HepG2 (cell line): ENCODE measurements around the gene BCAR3. TPM values are rescaled to one million over a fixed set of nuclear protein-coding genes. Genes with fewer than 3 reads are reported as not detected.

Source experiments
- ATAC-seq: fragments of 200-7000 bp; cut with Tn5 transposase; 3 replicates; pipeline ENCODE4 v1.9.1; 2020; ENCODE audit warnings: mild to moderate bottlenecking, moderate library complexity
- BruUV-seq: library from RNA; stranded (reverse); fragments of 400-500 nt; replicated peaks from 2 replicates; lab custom pipeline; 2021; lab: Mats Ljungman, UMichigan
- CTCF ChIA-PET: fragments of 300-600 bp; formaldehyde crosslinking; extraction: SDS; loops from one replicate; lab custom pipeline; 2021; ENCODE audit warnings: low total read pairs, inconsistent platforms, low intra/inter-chr PET ratio; lab: Yijun Ruan, JAX
- POLR2A ChIA-PET: fragments of 350-600 bp; sonication (Branson Sonifier 250); formaldehyde crosslinking; loops from one replicate; lab custom pipeline; 2020; ENCODE audit warnings: antibody characterized with exemption, inconsistent platforms; lab: Yijun Ruan, JAX
- DNase-seq: peaks from one replicate; pipeline ENCODE4 v3.0.0-alpha.2; 2015; ENCODE audit warnings: low spot score
- FAIRE-seq: peaks from 3 replicates; lab custom pipeline; 2011; peaks lifted over from hg19 to GRCh38; lab: Jason Lieb, UNC
- H2AFZ ChIP-seq: one replicate; pipeline ENCODE4 v1.6.1; 2011; ENCODE audit warnings: low read length, inconsistent platforms
- H3K27ac ChIP-seq: fragments of 300-600 bp; 3 replicates; pipeline ENCODE4 v1.8.0; 2011; ENCODE audit warnings: mixed run types, mild to moderate bottlenecking, mixed read lengths, low read length, inconsistent platforms; ENCODE audit not compliant: insufficient read depth; ENCODE audit errors: extremely low read length
- H3K27me3 ChIP-seq, 2 experiments: fragments of 200-600 bp in 1 of 2; 2 replicates in 1 of 2; 3 replicates in 1 of 2; pipeline versions ENCODE4 v1.6.0 to v1.8.0; 2011; ENCODE audit warnings: low read length in 2 of 2, mild to moderate bottlenecking in 2 of 2, moderate library complexity in 2 of 2, inconsistent platforms in 1 of 2; ENCODE audit not compliant: insufficient read depth in 2 of 2, control insufficient read depth in 1 of 2
- H3K36me3 ChIP-seq, 2 experiments: fragments of 200-600 bp in 1 of 2; replicated peaks in 1 of 2; 2 replicates in 1 of 2; 3 replicates in 1 of 2; pipeline versions ENCODE4 v1.5.1 to v1.8.0; 2011; ENCODE audit warnings: low read length in 2 of 2, inconsistent platforms in 1 of 2; ENCODE audit not compliant: insufficient read depth in 2 of 2, control insufficient read depth in 1 of 2
- H3K4me1 ChIP-seq: 2 replicates; pipeline ENCODE4 v1.5.1; 2012; ENCODE audit warnings: low read length, inconsistent platforms; ENCODE audit not compliant: insufficient read depth
- H3K4me2 ChIP-seq: 2 replicates; pipeline ENCODE4 v1.6.0; 2011; ENCODE audit warnings: low read depth, low read length, inconsistent platforms
- H3K4me3 ChIP-seq, 3 experiments: fragments of 200-600 bp in 1 of 3; sonication (generic), shearing (Covaris generic) in 1 of 3; replicated peaks in 1 of 3; 2 replicates each; pipeline ENCODE4 v1.5.1; 2011 to 2016; ENCODE audit warnings: low read length in 3 of 3, inconsistent platforms in 2 of 3, low read depth in 2 of 3, mild to moderate bottlenecking in 2 of 3, control low read depth in 1 of 3, mixed read lengths in 1 of 3; ENCODE audit not compliant: insufficient read depth in 1 of 3
- H3K79me2 ChIP-seq: one replicate; pipeline ENCODE4 v1.6.1; 2011; ENCODE audit warnings: low read length, inconsistent platforms; ENCODE audit not compliant: insufficient read depth
- H3K9ac ChIP-seq: 2 replicates; pipeline ENCODE4 v1.6.0; 2011; ENCODE audit warnings: mild to moderate bottlenecking, low read depth, low read length, inconsistent platforms; ENCODE audit not compliant: insufficient read depth
- H3K9me3 ChIP-seq: 2 replicates; pipeline ENCODE4 v1.5.1; 2012; ENCODE audit warnings: mild to moderate bottlenecking, low read length
- H4K20me1 ChIP-seq: 2 replicates; pipeline ENCODE4 v1.6.0; 2011; ENCODE audit warnings: inconsistent platforms, mild to moderate bottlenecking, low read length, moderate library complexity; ENCODE audit not compliant: insufficient read depth
- AFF4 ChIP-seq: sonication (generic); formaldehyde crosslinking; IDR thresholded peaks from 2 replicates; pipeline ENCODE4 v1.4.0; 2020; ENCODE audit warnings: missing genetic modification reagents
- ELF1 ChIP-seq: sonication (generic); formaldehyde crosslinking; IDR thresholded peaks from 2 replicates; pipeline ENCODE4 v1.4.0; 2020; ENCODE audit warnings: missing genetic modification reagents
- MIXL1 ChIP-seq: IDR thresholded peaks from 2 replicates; pipeline ENCODE4 v1.6.1; 2016
- PRDM4 ChIP-seq: sonication (generic); formaldehyde crosslinking; IDR thresholded peaks from 2 replicates; pipeline ENCODE4 v1.9.0; 2021; ENCODE audit warnings: missing genetic modification reagents, borderline replicate concordance
- RAD21 ChIP-seq: fragments of 450-650 bp; formaldehyde crosslinking; IDR thresholded peaks from 2 replicates; pipeline ENCODE4 v1.5.0; 2020; ENCODE audit warnings: mild to moderate bottlenecking
- ZBTB21 ChIP-seq: sonication (generic); formaldehyde crosslinking; IDR thresholded peaks from 2 replicates; pipeline ENCODE4 v1.4.0; 2020; ENCODE audit warnings: missing genetic modification reagents
- ZBTB7B ChIP-seq: sonication (generic); formaldehyde crosslinking; IDR thresholded peaks from 2 replicates; pipeline ENCODE4 v1.4.0; 2020; ENCODE audit warnings: missing genetic modification reagents
- WGBS: methylation state at CpG from one replicate; pipeline ENCODE4 v1.1.6; 2017; ENCODE audit warnings: low lambda C conversion rate; 5-methylcytosine and 5-hydroxymethylcytosine counted together
- in situ Hi-C: cut with HindIII; loops from 2 replicates; pipeline ENCODE4 v1.10.0; 2017; ENCODE audit warnings: low pct_unique_long_range_greater_than_20kb; ENCODE audit not compliant: extremely low pct_ligation_motif_present
- intact Hi-C: fragments of 100-400 bp; cut with micrococcal nuclease; formaldehyde crosslinking; loops from one replicate; pipeline ENCODE4 v1.10.0; 2022; ENCODE audit not compliant: unreplicated experiment
- polyA plus RNA-seq, 8 experiments: library from polyadenylated mRNA; depleted of rRNA in 3 of 8; stranded (reverse) in 7 of 8; unstranded in 1 of 8; fragments of >200 nt; fragmentation: Illumina TruSeq in 4 of 8; extraction: Trizol in 4 of 8; gene quantifications; 2 replicates each; pipeline versions ENCODE4 v1.2.1 to v1.2.3, GENCODE V29; 2011 to 2016; ENCODE audit warnings: low read depth in 4 of 8, missing spikeins in 1 of 8, mixed read lengths in 1 of 8; ENCODE audit not compliant: insufficient read depth in 1 of 8
- total RNA-seq, 5 experiments: library from RNA; depleted of rRNA; stranded (reverse); fragments of >200 nt; fragmentation: Illumina TruSeq; extraction: Trizol; gene quantifications; 2 replicates each; pipeline ENCODE4 v1.2.3, GENCODE V29; 2016; ENCODE audit warnings: low read depth in 1 of 5
- TF ChIP-seq, protein P1 (sequence below): sonication (generic); formaldehyde crosslinking; IDR thresholded peaks from 2 replicates; pipeline ENCODE4 v1.8.0; 2022; ENCODE audit warnings: missing genetic modification reagents, mild to moderate bottlenecking, inconsistent platforms, borderline replicate concordance

Gene BCAR3
- total and polyA plus RNA-seq, 2 of the 13 experiments (the other 11 are each of a cell fraction or from before 2014, with no cell fraction given), result 3.6 to 4.8 TPM

DNA sequence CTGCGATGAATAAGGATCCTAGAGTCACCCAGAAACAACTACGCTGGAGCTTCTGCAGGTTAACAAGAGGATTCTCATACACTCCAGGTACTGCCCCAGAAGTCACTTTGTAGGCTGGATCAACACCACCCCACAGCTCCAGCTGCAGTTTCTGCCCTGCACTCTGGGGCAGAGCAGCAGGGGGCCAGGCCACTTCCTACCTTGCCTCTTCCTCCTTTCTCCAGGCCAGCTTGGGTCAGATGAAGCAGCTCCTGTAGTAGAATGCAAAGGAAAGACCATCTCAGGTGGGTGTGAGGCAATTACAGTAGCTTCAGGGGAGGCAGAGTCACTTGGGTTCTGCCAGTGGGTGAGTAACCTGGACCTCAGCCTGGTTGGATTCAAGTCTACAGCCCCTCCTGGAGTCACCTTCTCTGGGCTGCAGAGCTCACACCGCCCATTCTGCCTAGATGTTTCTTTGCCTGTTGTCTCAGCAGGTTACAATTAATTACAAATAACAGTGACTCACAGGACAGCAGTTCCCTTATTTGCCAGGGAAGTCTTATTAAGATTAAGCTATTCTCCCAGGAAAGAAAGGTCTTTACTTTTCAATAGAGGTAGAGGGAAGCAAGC is 24.4 kb upstream of the BCAR3 start:
- WGBS, result 98% methylated on average over 2 of the region's 3 CpGs
- BruUV-seq, result no TSS peak
- no peak overlapping the region for H3K4me2 ChIP-seq

More for the DNA sequence above, 24.4 kb upstream of the BCAR3 start:
- Histone ChIP-seq H3K9ac (no peak overlapping the region), H2AFZ (no peak overlapping the region), H3K79me2 (no peaks in the 10 kb centered on the region), H3K4me1 (peaks cover 70% of the 10 kb centered on the region), H3K27ac (no peak overlapping the region), H3K27me3 (no peaks in the 10 kb centered on the region), H3K4me3 (no peak overlapping the region), H3K36me3 (no peaks in the 10 kb centered on the region), H4K20me1 (no peaks in the 10 kb centered on the region), H3K9me3 (no peaks in the 10 kb centered on the region)
- CTCF ChIA-PET, result no interaction called here
- peak; percentile 44 for ATAC-seq
- intact Hi-C loops (no loop called here), in situ Hi-C loops (no loop called here)
- no peak for TF ChIP-seq RAD21 (CRISPR knock-in tag)
- TF ChIP-seq MIXL1 (CRISPR knock-in tag), result no peak
- TF ChIP-seq ELF1 (CRISPR knock-in tag), result no peak
- no peak for TF ChIP-seq AFF4 (CRISPR knock-in tag)
- no peak for TF ChIP-seq ZBTB7B (CRISPR knock-in tag)
- TF ChIP-seq ZBTB21, result no peak
- no peak for TF ChIP-seq PRDM4 (CRISPR knock-in tag)
- TF ChIP-seq, protein P1, sequence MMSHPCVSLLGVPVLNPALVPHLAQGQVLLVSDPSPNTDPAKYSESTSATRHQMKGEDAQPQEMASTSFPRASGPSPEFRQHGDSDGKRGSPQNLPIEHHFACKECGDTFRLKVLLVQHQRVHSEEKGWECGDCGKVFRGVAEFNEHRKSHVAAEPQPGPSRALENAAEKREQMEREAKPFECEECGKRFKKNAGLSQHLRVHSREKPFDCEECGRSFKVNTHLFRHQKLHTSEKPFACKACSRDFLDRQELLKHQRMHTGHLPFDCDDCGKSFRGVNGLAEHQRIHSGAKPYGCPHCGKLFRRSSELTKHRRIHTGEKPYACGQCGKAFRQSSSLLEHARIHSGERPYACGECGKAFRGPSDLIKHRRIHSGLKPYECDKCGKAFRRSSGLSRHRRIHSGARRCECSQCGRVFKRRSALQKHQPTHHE, result no peak
- DNase-seq, result no peak
- FAIRE-seq, result no peak
- POLR2A ChIA-PET, result interaction anchor here (1.2 to 1.3 kb wide), 2 partner anchors 140 to 142 kb away, joined by 3 read pairs; no protein-coding TSS in a partner anchor
